Sigmoid colon (tissue), 7 donors: ENCODE measurements around the gene NUP205. TPM values are rescaled to one million over a fixed set of nuclear protein-coding genes. Genes with fewer than 3 reads are reported as not detected.

Source experiments
- DNase-seq: peaks from one replicate; pipeline ENCODE4 v3.0.0-alpha.2; 2019
- H3K27ac ChIP-seq, 4 donors: fragments of 200-600 bp; sonication (generic); one replicate each; pipeline ENCODE4 v1.5.1; 2016 to 2019; ENCODE audit warnings: mild to moderate bottlenecking in 1 of 4
- H3K27me3 ChIP-seq, 3 donors: fragments of 200-600 bp; sonication (generic); one replicate each; pipeline ENCODE4 v1.5.1; 2019; ENCODE audit warnings: mild to moderate bottlenecking in 1 of 3
- H3K36me3 ChIP-seq, 4 donors: fragments of 200-600 bp; sonication (generic); one replicate each; pipeline ENCODE4 v1.5.1; 2016 to 2019
- H3K4me1 ChIP-seq, 4 donors: fragments of 200-600 bp; sonication (generic); one replicate each; pipeline ENCODE4 v1.5.1; 2017 to 2019
- H3K4me3 ChIP-seq, 4 donors: fragments of 200-600 bp; sonication (generic); one replicate each; pipeline ENCODE4 v1.5.1; 2017 to 2019; ENCODE audit warnings: mild to moderate bottlenecking in 2 of 4, moderate library complexity in 1 of 4
- H3K9me3 ChIP-seq, 4 donors: fragments of 200-600 bp in 3 of 4; sonication (generic) in 3 of 4; one replicate each; pipeline versions ENCODE4 v1.5.1 to v1.6.1; 2013 to 2019
- CTCF ChIP-seq, 4 experiments: fragments of 450-650 bp in 3 of 4; fragments of 200-600 bp in 1 of 4; IDR thresholded peaks; one replicate each; pipeline ENCODE4 v1.5.1; 2016 to 2019; ENCODE audit warnings: antibody characterized with exemption in 4 of 4, mild to moderate bottlenecking in 3 of 4, moderate library complexity in 2 of 4
- EP300 ChIP-seq, 4 donors: sonication (generic); formaldehyde crosslinking; IDR thresholded peaks; one replicate each; pipeline ENCODE4 v1.6.1; 2017; ENCODE audit warnings: antibody characterized with exemption in 4 of 4
- POLR2A ChIP-seq, 2 donors: fragments of 450-650 bp; IDR thresholded peaks; one replicate each; pipeline ENCODE4 v1.6.1; 2016; ENCODE audit warnings: antibody characterized with exemption in 2 of 2, mild to moderate bottlenecking in 2 of 2, moderate library complexity in 2 of 2
- POLR2AphosphoS5 ChIP-seq, 4 donors: sonication (generic); formaldehyde crosslinking; IDR thresholded peaks; one replicate each; pipeline ENCODE4 v1.6.1; 2017; ENCODE audit warnings: antibody characterized with exemption in 4 of 4
- WGBS, 2 donors: extraction: QIAGEN DNeasy Blood & Tissue Kit; methylation state at CpG; one replicate each; pipeline ENCODE4 v1.1.7; 2013; 5-methylcytosine and 5-hydroxymethylcytosine counted together
- intact Hi-C: fragments of 100-400 bp; cut with DNase I; formaldehyde crosslinking; loops from one replicate; pipeline ENCODE4 v1.15.1; 2023
- polyA plus RNA-seq, 3 donors: library from polyadenylated mRNA; stranded (reverse); fragments of 200-250 nt; gene quantifications; one replicate each; pipeline ENCODE4 v1.2.3, GENCODE V29; 2013
- total RNA-seq, 4 donors: library from RNA; depleted of rRNA; stranded (reverse); fragments of >200 nt; gene quantifications; one replicate each; pipeline ENCODE4 v1.1.0, GENCODE V29; 2016
- donor health status: healthy with polysubstance abuse.
- donor health status: Bipolar disorder and iron deficiency.
- donor health status: healthy.

NUP205 gene
- total and polyA plus RNA-seq, 7 donors = 9.5 to 37.5 (median 21.9) TPM

- peaks cover 0 to 45% (median 35%) of the 10 kb centered on the region in 4 donors for H3K4me1 ChIP-seq
- TF ChIP-seq CTCF (IDR thresholded peaks at IDR 0.05) (no peak), EP300 (IDR thresholded peaks at IDR 0.05) (no peak), POLR2AphosphoS5 (IDR thresholded peaks at IDR 0.05) (peak in 3 of 4 donors; percentile 17 to 24 (median 17)), POLR2A (IDR thresholded peaks at IDR 0.05) (no peak)
- no peaks in the 10 kb centered on the region for H3K9me3 ChIP-seq
- 78 to 88% methylated on average over 4 of the region's 4 CpGs for WGBS, 2 donors
- peak; percentile 79 for DNase-seq
- H3K4me3 ChIP-seq = no peak overlapping the region
- H3K36me3 ChIP-seq = peaks cover 0 to 10% (median 3%) of the 10 kb centered on the region in 4 donors
- peak overlapping the region in 2 of 4 donors; percentile 8 to 56 for H3K27ac ChIP-seq
- intact Hi-C loops = no loop called here
- H3K27me3 ChIP-seq = no peaks in the 10 kb centered on the region
Measured at GRCh38 chr7:135678612-135679575, 121.2 kb downstream of the NUP205 start.

- no peaks in the 10 kb centered on the region for H3K9me3 ChIP-seq
- H3K27me3 ChIP-seq = no peaks in the 10 kb centered on the region
- TF ChIP-seq CTCF (IDR thresholded peaks at IDR 0.05) = no peak
- no peak for TF ChIP-seq POLR2A (IDR thresholded peaks at IDR 0.05)
- no peak for TF ChIP-seq EP300 (IDR thresholded peaks at IDR 0.05)
- no peak for TF ChIP-seq POLR2AphosphoS5 (IDR thresholded peaks at IDR 0.05)
- peaks cover 0 to 48% (median 36%) of the 10 kb centered on the region in 4 donors for H3K4me1 ChIP-seq
- H3K4me3 ChIP-seq = no peak overlapping the region
- H3K27ac ChIP-seq = peak overlapping the region in 1 of 4 donors; percentile 11
- 68 to 86% methylated on average over 5 of the region's 5 CpGs for WGBS, 2 donors
- intact Hi-C loops = no loop called here
- H3K36me3 ChIP-seq = peaks cover 0 to 8% (median 0%) of the 10 kb centered on the region in 4 donors
- DNase-seq = no peak
Measured at GRCh38 chr7:135681762-135682161, 124.0 kb downstream of the NUP205 start.

GRCh38 chr7:135682191-135682590, 124.5 kb downstream of the NUP205 start:
- TF ChIP-seq CTCF (IDR thresholded peaks at IDR 0.05) (no peak), EP300 (IDR thresholded peaks at IDR 0.05) (no peak), POLR2AphosphoS5 (IDR thresholded peaks at IDR 0.05) (no peak), POLR2A (IDR thresholded peaks at IDR 0.05) (no peak)
- intact Hi-C loops = no loop called here
- Histone ChIP-seq H3K27me3 (no peaks in the 10 kb centered on the region), H3K4me3 (no peak overlapping the region), H3K4me1 (peaks cover 0 to 48% (median 36%) of the 10 kb centered on the region in 4 donors), H3K27ac (peak overlapping the region in 1 of 4 donors; percentile 11), H3K36me3 (peaks cover 0 to 8% (median 0%) of the 10 kb centered on the region in 4 donors), H3K9me3 (no peaks in the 10 kb centered on the region)
- no peak for DNase-seq
- WGBS, 2 donors = 89 to 95% methylated on average over 3 of the region's 3 CpGs

- WGBS, 2 donors = 88% methylated on average over 3 of the region's 3 CpGs
- Histone ChIP-seq H3K9me3 (no peaks in the 10 kb centered on the region), H3K27me3 (no peaks in the 10 kb centered on the region), H3K36me3 (peaks cover 0 to 9% (median 0%) of the 10 kb centered on the region in 4 donors), H3K4me1 (peaks cover 0 to 37% (median 27%) of the 10 kb centered on the region in 4 donors), H3K27ac (no peak overlapping the region), H3K4me3 (no peak overlapping the region)
- no peak for DNase-seq
- TF ChIP-seq POLR2A (IDR thresholded peaks at IDR 0.05) (no peak), EP300 (IDR thresholded peaks at IDR 0.05) (no peak), POLR2AphosphoS5 (IDR thresholded peaks at IDR 0.05) (no peak), CTCF (IDR thresholded peaks at IDR 0.05) (no peak)
- intact Hi-C loops = no loop called here
Measured at GRCh38 chr7:135683609-135684008, 125.9 kb downstream of the NUP205 start.
